Measurements from ENCODE around the gene JPH3. TPM values are rescaled to one million over a fixed set of nuclear protein-coding genes. Genes with fewer than 3 reads are reported as not detected.

The JPH3 gene
- total RNA-seq, 2 experiments from 2014 or later = 0.07 to 0.09 TPM

GRCh38 chr16:87627542-87628245 lies 25.4 kb downstream of the JPH3 start:
- POLR2A ChIA-PET = interaction anchor here (0.9 kb wide), 1 partner anchor 9 kb away, joined by 3 read pairs; no protein-coding TSS in a partner anchor
- Mint-ChIP-seq H3K4me3 (no peak overlapping the region), H3K27me3 (peaks cover 4% of the 10 kb centered on the region), H3K4me1 (ENCODE audit: low read depth) (no peaks in the 10 kb centered on the region), H3K27ac (no peak overlapping the region), H3K9me3 (peaks cover 7% of the 10 kb centered on the region), H3K36me3 (ENCODE audit: low read depth) (no peaks in the 10 kb centered on the region)
- CTCF ChIA-PET = interaction anchor here (1.9 kb wide), 1 partner anchor 8 kb away, joined by 13 read pairs; no protein-coding TSS in a partner anchor
- TF ChIP-seq CTCF (IDR thresholded peaks at IDR 0.05) = no peak
- no peak for DNase-seq
- intact Hi-C loops (cut with micrococcal nuclease) = no loop called here
- ATAC-seq = no peak

DNA sequence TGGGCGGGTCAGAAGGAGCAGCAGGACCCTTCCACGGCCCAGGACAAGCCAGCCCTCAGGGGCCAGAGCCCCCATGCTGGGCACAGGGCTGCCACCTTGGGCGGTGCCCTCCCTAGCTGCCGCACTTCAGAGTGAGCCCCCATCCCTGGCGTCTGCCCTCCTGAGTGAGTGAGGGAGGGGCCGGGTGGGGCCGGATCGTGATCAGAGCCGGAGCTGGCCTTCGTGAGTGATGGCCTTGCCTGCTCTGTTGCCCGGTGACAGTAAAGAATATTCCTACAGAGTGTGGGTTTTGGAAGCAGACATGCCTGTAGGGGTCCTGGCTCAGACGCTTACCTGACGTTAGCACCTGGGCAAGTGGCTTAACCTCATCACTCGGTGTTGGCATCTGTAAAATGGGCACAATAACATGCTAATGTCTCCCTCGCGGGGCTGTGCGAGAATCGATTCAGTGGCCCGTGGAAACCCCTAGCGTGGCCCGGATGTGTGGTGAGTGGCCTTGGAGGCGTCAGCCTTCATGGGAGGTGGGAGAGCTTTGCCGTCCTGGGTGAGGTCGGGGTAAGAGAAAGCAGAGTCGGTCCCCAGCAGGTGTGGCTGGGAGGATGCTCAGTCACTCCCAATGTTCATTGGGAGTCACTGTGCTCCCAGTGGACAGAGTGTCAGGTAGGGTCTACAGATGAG lies 26.1 kb downstream of the JPH3 start:
- ATAC-seq (no peak), DNase-seq (no peak)
- Mint-ChIP-seq H3K4me3 (no peak overlapping the region), H3K27me3 (peaks cover 4% of the 10 kb centered on the region), H3K4me1 (ENCODE audit: low read depth) (no peaks in the 10 kb centered on the region), H3K27ac (no peak overlapping the region), H3K36me3 (ENCODE audit: low read depth) (no peaks in the 10 kb centered on the region), H3K9me3 (peaks cover 7% of the 10 kb centered on the region)
- TF ChIP-seq CTCF (IDR thresholded peaks at IDR 0.05) = no peak
- intact Hi-C loops (cut with micrococcal nuclease) = no loop called here
- ChIA-PET CTCF (interaction anchor here (1.9 kb wide), 1 partner anchor 8 kb away, joined by 13 read pairs; no protein-coding TSS in a partner anchor), POLR2A (interaction anchor here (0.9 kb wide), 1 partner anchor 8 kb away, joined by 3 read pairs; no protein-coding TSS in a partner anchor)

GRCh38 chr16:87628940-87629339 lies 26.6 kb downstream of the JPH3 start:
- Mint-ChIP-seq H3K4me3 (no peak overlapping the region), H3K27ac (no peak overlapping the region), H3K4me1 (ENCODE audit: low read depth) (no peaks in the 10 kb centered on the region), H3K36me3 (ENCODE audit: low read depth) (no peaks in the 10 kb centered on the region), H3K9me3 (peaks cover 7% of the 10 kb centered on the region), H3K27me3 (peaks cover 4% of the 10 kb centered on the region)
- ChIA-PET POLR2A (no interaction called here), CTCF (no interaction called here)
- TF ChIP-seq CTCF (IDR thresholded peaks at IDR 0.05) = no peak
- no peak for DNase-seq
- no peak for ATAC-seq
- intact Hi-C loops (cut with micrococcal nuclease) = no loop called here

DNA sequence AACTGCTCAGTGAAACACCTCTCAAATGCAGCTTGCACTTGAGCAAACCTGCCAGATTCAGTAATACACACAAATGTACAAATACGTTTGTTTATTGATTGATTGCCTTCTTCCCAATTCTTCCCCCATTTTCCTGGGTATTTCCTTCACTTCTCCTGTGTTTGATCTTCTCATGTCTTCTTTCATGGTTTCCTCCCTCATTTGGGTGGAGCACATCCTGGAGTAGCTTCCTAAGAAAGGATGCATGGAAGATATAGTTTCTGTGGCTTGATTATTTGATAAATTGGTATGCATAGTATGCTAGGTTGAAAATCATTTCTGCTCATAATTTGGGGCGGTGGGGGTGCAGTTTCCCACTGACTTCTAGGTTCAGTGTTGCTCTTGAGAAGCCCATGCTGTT lies 28.8 kb downstream of the JPH3 start:
- H3K27ac Mint-ChIP-seq = no peak overlapping the region
- H3K27me3 Mint-ChIP-seq = peaks cover 4% of the 10 kb centered on the region
- ATAC-seq (no peak), DNase-seq (no peak)
- intact Hi-C loops (cut with micrococcal nuclease) = loop anchor here (10.0 kb wide), 1 partner anchor 46 kb away; no protein-coding TSS in a partner anchor
- H3K9me3 Mint-ChIP-seq = peaks cover 7% of the 10 kb centered on the region
- H3K36me3 Mint-ChIP-seq (ENCODE audit: low read depth) = no peaks in the 10 kb centered on the region
- no peak for TF ChIP-seq CTCF (IDR thresholded peaks at IDR 0.05)
- H3K4me3 Mint-ChIP-seq = no peak overlapping the region
- ChIA-PET CTCF (interaction anchor here (1.0 to 1.4 kb wide), 2 partner anchors 82 to 83 kb away, joined by 3 to 5 read pairs; no protein-coding TSS in a partner anchor), POLR2A (no interaction called here)
- H3K4me1 Mint-ChIP-seq (ENCODE audit: low read depth) = peaks cover 12% of the 10 kb centered on the region

DNA sequence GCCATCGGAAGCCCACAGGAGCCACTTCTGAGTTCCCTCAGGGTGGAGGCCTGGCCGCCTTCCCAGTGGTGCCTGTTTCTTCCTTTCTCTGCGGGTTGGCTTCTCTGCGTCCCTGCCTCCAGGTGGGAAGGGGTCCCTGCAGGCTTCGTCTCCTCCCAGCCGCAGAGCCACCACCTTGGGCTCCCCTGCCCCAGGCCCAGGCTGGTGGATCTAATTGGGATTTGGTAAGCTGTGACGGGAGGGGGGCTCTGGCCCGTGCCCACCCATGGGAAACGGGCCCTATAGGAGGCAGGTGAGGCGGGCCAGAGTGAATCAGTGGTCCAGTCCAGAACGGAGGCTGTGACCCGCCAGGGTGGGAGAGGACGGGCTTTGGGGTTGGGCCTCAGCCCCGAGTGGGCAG lies 32.1 kb downstream of the JPH3 start:
- H3K4me1 Mint-ChIP-seq (ENCODE audit: low read depth) = peaks cover 17% of the 10 kb centered on the region
- no peak overlapping the region for H3K4me3 Mint-ChIP-seq
- no peak for TF ChIP-seq CTCF (IDR thresholded peaks at IDR 0.05)
- peaks cover 7% of the 10 kb centered on the region for H3K9me3 Mint-ChIP-seq
- CTCF ChIA-PET = interaction anchor here (0.8 to 4.1 kb wide), 16 partner anchors 11 to 311 kb away, joined by 3 to 42 read pairs (median 11); no protein-coding TSS in a partner anchor
- no peaks in the 10 kb centered on the region for H3K36me3 Mint-ChIP-seq (ENCODE audit: low read depth)
- POLR2A ChIA-PET = interaction anchor here (1.1 kb wide), 1 partner anchor 318 kb away, joined by 4 read pairs; no protein-coding TSS in a partner anchor
- DNase-seq (no peak), ATAC-seq (no peak)
- H3K27ac Mint-ChIP-seq = no peak overlapping the region
- peaks cover 4% of the 10 kb centered on the region for H3K27me3 Mint-ChIP-seq
- intact Hi-C loops (cut with micrococcal nuclease) = loop anchor here (10.0 kb wide), 1 partner anchor 50 kb away; no protein-coding TSS in a partner anchor

Data from activated CD8-positive, alpha-beta T cell treated with anti-CD3 and anti-CD28 coated beads for 36 hours (primary cell).